Esophagus squamous epithelium (tissue), 4 donors: ENCODE data around the gene CCDC15.

ENCODE experiments used
- POLR2A ChIP-seq, 4 donors: fragments of 450-650 bp; IDR thresholded peaks; one replicate each; pipeline ENCODE4 v1.6.1; 2017; ENCODE audit warnings: antibody characterized with exemption in 4 of 4, mild to moderate bottlenecking in 4 of 4, moderate library complexity in 3 of 4
- TF ChIP-seq, protein P1 (sequence below), 6 experiments: fragments of 450-650 bp in 4 of 6; fragments of 200-600 bp in 2 of 6; sonication (generic) in 2 of 6; IDR thresholded peaks; one replicate each; pipeline ENCODE4 v1.5.1; 2016 to 2019; ENCODE audit warnings: antibody characterized with exemption in 6 of 6, mild to moderate bottlenecking in 4 of 6, moderate library complexity in 4 of 6

DNA sequence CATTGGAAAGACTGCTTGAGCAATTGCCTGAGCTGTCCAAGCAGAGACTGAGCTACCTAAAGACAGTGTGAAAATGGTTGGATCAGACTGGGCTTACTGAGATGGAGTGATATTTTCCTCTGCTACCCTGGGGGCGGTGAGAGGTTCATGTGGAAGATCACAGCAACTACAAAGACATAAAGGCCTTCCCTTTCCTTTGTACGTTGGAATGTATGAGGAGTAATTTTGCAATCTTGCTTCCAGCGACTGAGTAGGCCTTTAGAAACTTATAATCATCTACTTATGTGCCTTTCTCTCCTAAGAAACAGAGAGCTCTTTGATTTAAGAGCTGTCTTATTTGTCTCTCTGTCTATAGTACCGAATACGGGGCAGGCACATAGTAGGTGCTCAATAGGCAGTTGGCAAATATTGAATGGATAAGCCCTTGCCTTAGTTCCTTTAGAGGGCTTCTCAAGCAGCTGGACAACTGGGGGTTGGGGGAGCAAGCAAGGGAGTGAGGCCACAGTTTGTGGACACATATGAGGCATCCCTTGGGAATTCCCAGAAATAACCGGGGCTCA is 15.7 kb upstream of the CCDC15 start:
- TF ChIP-seq, protein P1, sequence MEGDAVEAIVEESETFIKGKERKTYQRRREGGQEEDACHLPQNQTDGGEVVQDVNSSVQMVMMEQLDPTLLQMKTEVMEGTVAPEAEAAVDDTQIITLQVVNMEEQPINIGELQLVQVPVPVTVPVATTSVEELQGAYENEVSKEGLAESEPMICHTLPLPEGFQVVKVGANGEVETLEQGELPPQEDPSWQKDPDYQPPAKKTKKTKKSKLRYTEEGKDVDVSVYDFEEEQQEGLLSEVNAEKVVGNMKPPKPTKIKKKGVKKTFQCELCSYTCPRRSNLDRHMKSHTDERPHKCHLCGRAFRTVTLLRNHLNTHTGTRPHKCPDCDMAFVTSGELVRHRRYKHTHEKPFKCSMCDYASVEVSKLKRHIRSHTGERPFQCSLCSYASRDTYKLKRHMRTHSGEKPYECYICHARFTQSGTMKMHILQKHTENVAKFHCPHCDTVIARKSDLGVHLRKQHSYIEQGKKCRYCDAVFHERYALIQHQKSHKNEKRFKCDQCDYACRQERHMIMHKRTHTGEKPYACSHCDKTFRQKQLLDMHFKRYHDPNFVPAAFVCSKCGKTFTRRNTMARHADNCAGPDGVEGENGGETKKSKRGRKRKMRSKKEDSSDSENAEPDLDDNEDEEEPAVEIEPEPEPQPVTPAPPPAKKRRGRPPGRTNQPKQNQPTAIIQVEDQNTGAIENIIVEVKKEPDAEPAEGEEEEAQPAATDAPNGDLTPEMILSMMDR (IDR thresholded peaks at IDR 0.05) = no peak
- no peak for TF ChIP-seq POLR2A (IDR thresholded peaks at IDR 0.05)
